HepG2 (cell line): ENCODE data around the gene SLIT3. TPM values are rescaled to one million over a fixed set of nuclear protein-coding genes. Genes with fewer than 3 reads are reported as not detected.

ENCODE experiments used
- ATAC-seq: fragments of 200-7000 bp; cut with Tn5 transposase; 3 replicates; pipeline ENCODE4 v1.9.1; 2020; ENCODE audit warnings: mild to moderate bottlenecking, moderate library complexity
- BruUV-seq: library from RNA; stranded (reverse); fragments of 400-500 nt; replicated peaks from 2 replicates; lab custom pipeline; 2021; lab: Mats Ljungman, UMichigan
- CTCF ChIA-PET: fragments of 300-600 bp; formaldehyde crosslinking; extraction: SDS; loops from one replicate; lab custom pipeline; 2021; ENCODE audit warnings: low total read pairs, inconsistent platforms, low intra/inter-chr PET ratio; lab: Yijun Ruan, JAX
- POLR2A ChIA-PET: fragments of 350-600 bp; sonication (Branson Sonifier 250); formaldehyde crosslinking; loops from one replicate; lab custom pipeline; 2020; ENCODE audit warnings: antibody characterized with exemption, inconsistent platforms; lab: Yijun Ruan, JAX
- DNase-seq: peaks from one replicate; pipeline ENCODE4 v3.0.0-alpha.2; 2015; ENCODE audit warnings: low spot score
- FAIRE-seq: peaks from 3 replicates; lab custom pipeline; 2011; peaks lifted over from hg19 to GRCh38; lab: Jason Lieb, UNC
- H2AFZ ChIP-seq: one replicate; pipeline ENCODE4 v1.6.1; 2011; ENCODE audit warnings: low read length, inconsistent platforms
- H3K27ac ChIP-seq: fragments of 300-600 bp; 3 replicates; pipeline ENCODE4 v1.8.0; 2011; ENCODE audit warnings: mixed run types, mild to moderate bottlenecking, mixed read lengths, low read length, inconsistent platforms; ENCODE audit not compliant: insufficient read depth; ENCODE audit errors: extremely low read length
- H3K27me3 ChIP-seq, 2 experiments: fragments of 200-600 bp in 1 of 2; 2 replicates in 1 of 2; 3 replicates in 1 of 2; pipeline versions ENCODE4 v1.6.0 to v1.8.0; 2011; ENCODE audit warnings: low read length in 2 of 2, mild to moderate bottlenecking in 2 of 2, moderate library complexity in 2 of 2, inconsistent platforms in 1 of 2; ENCODE audit not compliant: insufficient read depth in 2 of 2, control insufficient read depth in 1 of 2
- H3K36me3 ChIP-seq, 2 experiments: fragments of 200-600 bp in 1 of 2; replicated peaks in 1 of 2; 2 replicates in 1 of 2; 3 replicates in 1 of 2; pipeline versions ENCODE4 v1.5.1 to v1.8.0; 2011; ENCODE audit warnings: low read length in 2 of 2, inconsistent platforms in 1 of 2; ENCODE audit not compliant: insufficient read depth in 2 of 2, control insufficient read depth in 1 of 2
- H3K4me1 ChIP-seq: 2 replicates; pipeline ENCODE4 v1.5.1; 2012; ENCODE audit warnings: low read length, inconsistent platforms; ENCODE audit not compliant: insufficient read depth
- H3K4me2 ChIP-seq: 2 replicates; pipeline ENCODE4 v1.6.0; 2011; ENCODE audit warnings: low read depth, low read length, inconsistent platforms
- H3K4me3 ChIP-seq, 3 experiments: fragments of 200-600 bp in 1 of 3; sonication (generic), shearing (Covaris generic) in 1 of 3; replicated peaks in 1 of 3; 2 replicates each; pipeline ENCODE4 v1.5.1; 2011 to 2016; ENCODE audit warnings: low read length in 3 of 3, inconsistent platforms in 2 of 3, low read depth in 2 of 3, mild to moderate bottlenecking in 2 of 3, control low read depth in 1 of 3, mixed read lengths in 1 of 3; ENCODE audit not compliant: insufficient read depth in 1 of 3
- H3K79me2 ChIP-seq: one replicate; pipeline ENCODE4 v1.6.1; 2011; ENCODE audit warnings: low read length, inconsistent platforms; ENCODE audit not compliant: insufficient read depth
- H3K9ac ChIP-seq: 2 replicates; pipeline ENCODE4 v1.6.0; 2011; ENCODE audit warnings: mild to moderate bottlenecking, low read depth, low read length, inconsistent platforms; ENCODE audit not compliant: insufficient read depth
- H3K9me3 ChIP-seq: 2 replicates; pipeline ENCODE4 v1.5.1; 2012; ENCODE audit warnings: mild to moderate bottlenecking, low read length
- H4K20me1 ChIP-seq: 2 replicates; pipeline ENCODE4 v1.6.0; 2011; ENCODE audit warnings: inconsistent platforms, mild to moderate bottlenecking, low read length, moderate library complexity; ENCODE audit not compliant: insufficient read depth
- FOSL1 ChIP-seq: sonication (generic); formaldehyde crosslinking; IDR thresholded peaks from 2 replicates; pipeline ENCODE4 v1.9.0; 2021; ENCODE audit warnings: missing genetic modification reagents, borderline replicate concordance
- FOXK1 ChIP-seq: sonication (generic); formaldehyde crosslinking; IDR thresholded peaks from 2 replicates; pipeline ENCODE4 v1.4.0; 2020; ENCODE audit warnings: low read depth, missing genetic modification reagents, borderline replicate concordance
- FOXK2 ChIP-seq: fragments of 450-650 bp; IDR thresholded peaks from 2 replicates; pipeline ENCODE4 v1.6.1; 2016
- GFI1 ChIP-seq: sonication (generic); formaldehyde crosslinking; IDR thresholded peaks from 2 replicates; pipeline ENCODE4 v1.5.0; 2020; ENCODE audit warnings: missing genetic modification reagents, mild to moderate bottlenecking, borderline replicate concordance
- KDM1A ChIP-seq: IDR thresholded peaks from 2 replicates; pipeline ENCODE4 v1.6.1; 2016; ENCODE audit warnings: missing compliant biosample characterization
- NFIB ChIP-seq: sonication (generic); formaldehyde crosslinking; IDR thresholded peaks from 2 replicates; pipeline ENCODE4 v1.9.0; 2021; ENCODE audit warnings: missing genetic modification reagents, mild to moderate bottlenecking, borderline replicate concordance
- PRMT3 ChIP-seq: sonication (generic); formaldehyde crosslinking; IDR thresholded peaks from 2 replicates; pipeline ENCODE4 v1.8.1; 2022; ENCODE audit warnings: low read depth, mild to moderate bottlenecking, moderate library complexity, missing genetic modification reagents, borderline replicate concordance
- PRPF4 ChIP-seq: fragments of 200-400 bp; formaldehyde crosslinking; IDR thresholded peaks from 2 replicates; pipeline ENCODE4 v1.6.1; 2016; ENCODE audit warnings: low read length, low read depth; ENCODE audit not compliant: poor library complexity, severe bottlenecking
- SP5 ChIP-seq: IDR thresholded peaks from 2 replicates; pipeline ENCODE4 v1.6.1; 2016; ENCODE audit warnings: low read depth, borderline replicate concordance
- TFAP4 ChIP-seq: sonication (generic); IDR thresholded peaks from 2 replicates; pipeline ENCODE4 v1.6.1; 2016; ENCODE audit warnings: low read depth, borderline replicate concordance
- ZBTB3 ChIP-seq: sonication (generic); formaldehyde crosslinking; IDR thresholded peaks from 2 replicates; pipeline ENCODE4 v1.4.0; 2020; ENCODE audit warnings: low read depth, mild to moderate bottlenecking, moderate library complexity, missing genetic modification reagents, borderline replicate concordance
- ZBTB38 ChIP-seq: sonication (generic); formaldehyde crosslinking; IDR thresholded peaks from 2 replicates; pipeline ENCODE4 v1.5.1; 2020; ENCODE audit warnings: mild to moderate bottlenecking, missing genetic modification reagents
- ZNF282 ChIP-seq: fragments of 450-650 bp; IDR thresholded peaks from 2 replicates; pipeline ENCODE4 v1.6.1; 2018; ENCODE audit not compliant: partially characterized antibody
- ZNF468 ChIP-seq: sonication (generic); formaldehyde crosslinking; IDR thresholded peaks from 2 replicates; pipeline ENCODE4 v1.8.0; 2022; ENCODE audit warnings: mild to moderate bottlenecking, moderate library complexity, missing genetic modification reagents
- ZNF501 ChIP-seq: sonication (generic); formaldehyde crosslinking; IDR thresholded peaks from 2 replicates; pipeline ENCODE4 v1.5.1; 2020; ENCODE audit warnings: mild to moderate bottlenecking, moderate library complexity, missing genetic modification reagents
- ZNF75D ChIP-seq: sonication (generic); formaldehyde crosslinking; IDR thresholded peaks from 2 replicates; pipeline ENCODE4 v1.8.1; 2023; ENCODE audit warnings: missing genetic modification reagents, mild to moderate bottlenecking, borderline replicate concordance
- ZNF878 ChIP-seq: sonication (generic); formaldehyde crosslinking; IDR thresholded peaks from 2 replicates; pipeline ENCODE4 v1.8.1; 2023; ENCODE audit warnings: mild to moderate bottlenecking, missing genetic modification reagents, moderate library complexity
- WGBS: methylation state at CpG from one replicate; pipeline ENCODE4 v1.1.6; 2017; ENCODE audit warnings: low lambda C conversion rate; 5-methylcytosine and 5-hydroxymethylcytosine counted together
- in situ Hi-C: cut with HindIII; loops from 2 replicates; pipeline ENCODE4 v1.10.0; 2017; ENCODE audit warnings: low pct_unique_long_range_greater_than_20kb; ENCODE audit not compliant: extremely low pct_ligation_motif_present
- intact Hi-C: fragments of 100-400 bp; cut with micrococcal nuclease; formaldehyde crosslinking; loops from one replicate; pipeline ENCODE4 v1.10.0; 2022; ENCODE audit not compliant: unreplicated experiment
- polyA plus RNA-seq, 8 experiments: library from polyadenylated mRNA; depleted of rRNA in 3 of 8; stranded (reverse) in 7 of 8; unstranded in 1 of 8; fragments of >200 nt; fragmentation: Illumina TruSeq in 4 of 8; extraction: Trizol in 4 of 8; gene quantifications; 2 replicates each; pipeline versions ENCODE4 v1.2.1 to v1.2.3, GENCODE V29; 2011 to 2016; ENCODE audit warnings: low read depth in 4 of 8, missing spikeins in 1 of 8, mixed read lengths in 1 of 8; ENCODE audit not compliant: insufficient read depth in 1 of 8
- total RNA-seq, 5 experiments: library from RNA; depleted of rRNA; stranded (reverse); fragments of >200 nt; fragmentation: Illumina TruSeq; extraction: Trizol; gene quantifications; 2 replicates each; pipeline ENCODE4 v1.2.3, GENCODE V29; 2016; ENCODE audit warnings: low read depth in 1 of 5

The SLIT3 gene
- total and polyA plus RNA-seq, 2 of the 13 experiments (the other 11 are each of a cell fraction or from before 2014, with no cell fraction given) = not detected

GRCh38 chr5:169280286-169280685 is 20.7 kb downstream of the SLIT3 start (continued):
- no peak for TF ChIP-seq ZBTB3
- no peak for TF ChIP-seq ZNF282
- TF ChIP-seq ZBTB38 (CRISPR knock-in tag) = no peak
- TF ChIP-seq GFI1 (CRISPR knock-in tag) = no peak
- no peak for TF ChIP-seq NFIB (CRISPR knock-in tag)
- TF ChIP-seq ZNF468 (CRISPR knock-in tag) = no peak
- TF ChIP-seq FOSL1 = no peak
- TF ChIP-seq PRPF4 = no peak
- TF ChIP-seq ZNF501 = no peak
- no peak for TF ChIP-seq ZNF878 (CRISPR knock-in tag)
- no peak for TF ChIP-seq SP5 (CRISPR knock-in tag)
- no peak for TF ChIP-seq FOXK2

GRCh38 chr5:169279125-169279524 is 21.8 kb downstream of the SLIT3 start:
- H2AFZ ChIP-seq = no peak overlapping the region
- WGBS = 26% methylated on average over 2 of the region's 2 CpGs
- no TSS peak for BruUV-seq
- no peak for TF ChIP-seq FOXK1 (CRISPR knock-in tag)
- no peak for TF ChIP-seq TFAP4
- no peak for TF ChIP-seq ZNF75D (CRISPR knock-in tag)
- no peak for TF ChIP-seq PRPF4
- TF ChIP-seq PRMT3 (CRISPR knock-in tag) = no peak
- TF ChIP-seq KDM1A (CRISPR knock-in tag) = no peak
- no peaks in the 10 kb centered on the region for H3K9me3 ChIP-seq
- POLR2A ChIA-PET = no interaction called here
- H3K27me3 ChIP-seq = no peaks in the 10 kb centered on the region
- no peaks in the 10 kb centered on the region for H4K20me1 ChIP-seq
- H3K36me3 ChIP-seq = no peaks in the 10 kb centered on the region
- no peaks in the 10 kb centered on the region for H3K4me1 ChIP-seq
- H3K4me3 ChIP-seq = no peak overlapping the region
- no peak overlapping the region for H3K27ac ChIP-seq
- H3K4me2 ChIP-seq = no peak overlapping the region
- FAIRE-seq = no peak
- no peak for ATAC-seq
- in situ Hi-C loops (no loop called here), intact Hi-C loops (no loop called here)
- DNase-seq = no peak
- CTCF ChIA-PET = no interaction called here
- no peak overlapping the region for H3K9ac ChIP-seq
- H3K79me2 ChIP-seq = no peaks in the 10 kb centered on the region
